Activated CD4-positive, alpha-beta T cell treated with anti-CD3 and anti-CD28 coated beads for 4 hours (primary cell): ENCODE data around the gene GAPVD1.
"Not testable (repeated sequence)": the region's sequence is repeated elsewhere in the genome, so short reads cannot be mapped to it uniquely, and the experiment has no call there.

Experiments
- DNase-seq, 2 donors: peaks; one replicate each; pipeline ENCODE4 v3.0.0-alpha.2; 2020

GAPVD1 gene

DNA sequence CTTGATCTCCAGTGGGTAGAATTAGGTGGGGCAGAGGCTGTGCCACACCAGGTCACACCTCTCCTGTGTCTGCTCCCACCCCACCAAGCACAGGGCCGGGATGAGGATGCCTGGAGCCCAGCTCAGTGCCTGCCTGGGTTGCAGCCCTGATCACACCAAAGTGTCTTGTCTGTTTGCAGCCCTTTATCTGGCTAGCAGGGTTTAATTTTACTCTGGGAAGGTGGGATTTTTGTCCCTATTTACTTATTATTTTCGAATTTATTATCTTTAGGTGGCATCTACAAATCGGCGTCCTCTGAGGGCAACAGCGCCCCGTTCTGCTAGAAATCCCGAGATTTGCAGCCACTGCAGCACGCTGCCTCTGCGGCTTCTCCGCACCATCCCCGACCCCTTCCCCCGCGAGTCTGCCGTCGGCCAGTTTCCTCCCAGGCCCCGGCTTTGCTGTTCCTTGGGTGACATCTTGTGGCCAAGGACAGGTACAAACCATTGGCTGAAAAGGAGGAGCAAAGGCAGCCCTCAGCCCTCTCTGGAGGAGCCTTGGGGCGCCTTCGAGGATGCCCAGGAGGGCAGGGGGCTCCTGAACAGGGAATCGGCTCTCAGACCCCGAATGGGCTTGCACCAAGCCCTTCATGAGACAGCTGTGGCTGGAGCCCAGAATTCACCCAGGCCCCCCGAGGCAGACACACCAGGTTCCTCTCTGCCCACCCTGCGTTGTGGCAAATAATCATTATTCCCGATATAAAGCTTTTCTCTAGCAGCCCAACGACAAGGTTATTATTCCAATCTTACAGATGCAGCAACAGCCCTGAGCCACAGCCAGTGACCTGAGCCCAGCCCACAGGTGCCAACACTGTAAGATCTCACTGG is 113.0 kb downstream of the GAPVD1 start:
- DNase-seq, result peak; percentile 47 to 52

GRCh38 chr9:125375820-125376219 is 114.2 kb downstream of the GAPVD1 start:
- no peak for DNase-seq

- DNase-seq, result no peak
Measured at GRCh38 chr9:125376261-125377226, 114.9 kb downstream of the GAPVD1 start.

- no peak for DNase-seq
Measured at GRCh38 chr9:125377584-125378250, 116.1 kb downstream of the GAPVD1 start.

- no peak for DNase-seq
Measured at GRCh38 chr9:125378778-125379177, 117.2 kb downstream of the GAPVD1 start.

DNA sequence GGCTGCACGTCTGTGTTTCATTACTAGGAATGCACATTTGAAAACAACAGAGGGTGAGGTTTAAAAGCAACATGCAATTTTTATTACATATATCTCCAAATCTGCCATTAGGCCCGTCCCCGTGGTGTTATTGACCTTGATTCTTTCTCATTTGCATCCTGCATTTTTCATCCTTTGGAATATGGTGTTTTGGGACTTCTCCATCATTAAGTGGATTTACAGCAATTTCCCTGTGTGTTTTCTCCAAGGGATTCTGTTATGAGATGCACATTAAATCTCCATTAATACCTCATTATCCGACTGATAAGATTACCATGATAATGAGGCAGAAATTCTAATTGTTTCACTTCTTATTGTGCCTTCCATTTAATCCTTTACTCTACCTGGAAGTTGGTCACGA is 117.6 kb downstream of the GAPVD1 start:
- DNase-seq, result no peak

- DNase-seq, result no peak
Measured at GRCh38 chr9:125380406-125380805, 118.8 kb downstream of the GAPVD1 start.

GRCh38 chr9:125387861-125388524 is 126.4 kb downstream of the GAPVD1 start:
- DNase-seq, result no peak

DNA sequence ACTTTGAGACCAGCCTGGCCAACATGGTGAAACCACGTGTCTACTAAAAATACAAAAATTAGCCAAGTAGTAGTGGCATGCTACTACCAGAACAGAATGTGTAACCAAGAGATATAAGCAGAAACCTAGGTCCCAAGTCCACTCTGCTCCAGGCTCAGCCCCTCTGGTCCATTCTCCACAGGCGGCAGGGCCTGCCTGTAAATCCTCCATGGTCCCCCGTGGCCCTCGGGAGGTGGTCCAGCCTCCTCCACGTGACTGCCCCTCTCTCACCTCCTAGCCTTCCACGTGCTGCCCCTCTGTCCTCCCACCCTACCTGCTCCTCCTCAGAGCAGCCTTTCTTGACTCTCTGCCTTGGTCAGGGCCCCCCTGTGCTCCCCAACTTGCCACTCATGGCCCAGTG is 127.4 kb downstream of the GAPVD1 start:
- no peak for DNase-seq

- DNase-seq, result no peak
Measured at GRCh38 chr9:125391704-125392103, 130.1 kb downstream of the GAPVD1 start.

DNA sequence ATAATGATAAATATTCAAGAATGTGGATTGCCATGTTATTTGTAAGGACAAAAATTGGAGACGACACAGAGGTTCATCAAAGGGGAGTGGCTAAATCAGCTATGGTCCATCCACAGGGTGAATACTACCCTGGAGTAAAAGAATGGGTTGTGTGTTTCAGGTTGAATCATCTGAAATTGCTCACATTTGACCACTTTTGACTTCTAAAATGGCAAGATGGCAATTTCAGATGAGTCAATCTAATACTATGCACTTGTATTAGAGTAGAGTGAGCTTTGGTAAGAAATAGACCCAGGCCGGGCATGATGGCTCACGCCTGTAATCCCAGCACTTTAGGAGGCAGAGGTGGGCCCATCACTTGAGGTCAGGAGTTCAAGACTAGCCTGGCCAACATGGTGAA is 131.8 kb downstream of the GAPVD1 start:
- no peak for DNase-seq

GRCh38 chr9:125396799-125397198 is 135.2 kb downstream of the GAPVD1 start:
- no peak for DNase-seq

GRCh38 chr9:125397736-125398135 is 136.1 kb downstream of the GAPVD1 start:
- DNase-seq, result no peak

- DNase-seq, result no peak
Measured at GRCh38 chr9:125398243-125398642, 136.6 kb downstream of the GAPVD1 start.

DNA sequence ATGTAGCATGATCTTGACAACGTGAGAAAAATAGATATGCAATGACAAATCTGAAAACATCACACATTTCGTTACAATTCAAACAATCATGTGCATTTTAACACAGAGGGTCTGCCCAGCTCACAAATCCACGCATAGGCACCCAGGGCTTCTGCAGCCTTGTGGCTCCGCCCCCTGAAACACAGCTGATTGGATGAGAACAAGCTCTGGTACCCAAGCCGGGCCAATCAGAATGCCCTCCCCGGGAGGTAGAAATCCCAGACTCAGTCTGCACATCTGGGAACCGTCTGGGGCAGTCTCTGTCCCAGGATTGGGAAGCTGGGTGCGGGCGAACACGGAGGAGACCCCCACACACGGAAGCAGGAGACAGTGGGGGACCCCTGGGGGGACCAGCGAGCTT is 137.5 kb downstream of the GAPVD1 start:
- DNase-seq, result no peak

DNA sequence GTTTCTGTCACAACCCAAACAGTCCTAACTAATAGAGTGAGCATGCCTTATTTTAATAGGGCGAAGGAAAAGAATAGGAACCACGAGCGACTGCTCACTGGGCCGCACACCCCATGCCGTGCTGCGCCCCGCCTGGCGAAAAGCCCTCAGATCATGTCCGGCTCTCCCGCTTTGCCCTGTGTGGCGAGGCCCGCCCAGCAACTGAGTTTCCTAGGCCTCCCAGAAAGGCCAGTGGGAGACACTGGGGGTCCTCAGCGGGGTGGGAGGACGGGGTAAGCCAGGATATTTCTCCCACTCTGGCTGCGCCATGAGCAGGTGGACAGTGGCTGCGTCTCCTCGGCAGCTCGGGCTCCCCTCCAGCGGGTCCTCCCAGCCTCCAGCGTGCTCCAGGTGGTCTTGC is 138.0 kb downstream of the GAPVD1 start:
- DNase-seq, result no peak

DNA sequence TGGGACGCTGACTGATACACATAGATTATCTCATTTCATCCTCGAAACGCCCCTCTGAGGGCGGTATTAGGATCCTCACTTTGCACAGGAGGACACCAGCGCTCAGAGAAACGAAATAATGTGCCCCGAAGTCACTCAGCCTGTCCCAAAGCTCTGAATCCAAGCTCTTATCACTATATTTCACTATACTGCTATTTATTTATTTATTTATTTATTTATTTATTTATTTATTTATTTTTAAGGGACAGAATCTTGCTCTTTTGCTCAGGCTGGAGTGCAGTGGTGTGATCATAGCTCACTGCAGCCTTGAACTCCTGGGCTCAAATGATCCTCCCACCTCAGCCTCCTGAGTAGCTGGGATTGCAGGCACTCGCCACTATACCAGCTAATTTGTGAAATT is 138.6 kb downstream of the GAPVD1 start:
- DNase-seq, result not testable (repeated sequence)

DNA sequence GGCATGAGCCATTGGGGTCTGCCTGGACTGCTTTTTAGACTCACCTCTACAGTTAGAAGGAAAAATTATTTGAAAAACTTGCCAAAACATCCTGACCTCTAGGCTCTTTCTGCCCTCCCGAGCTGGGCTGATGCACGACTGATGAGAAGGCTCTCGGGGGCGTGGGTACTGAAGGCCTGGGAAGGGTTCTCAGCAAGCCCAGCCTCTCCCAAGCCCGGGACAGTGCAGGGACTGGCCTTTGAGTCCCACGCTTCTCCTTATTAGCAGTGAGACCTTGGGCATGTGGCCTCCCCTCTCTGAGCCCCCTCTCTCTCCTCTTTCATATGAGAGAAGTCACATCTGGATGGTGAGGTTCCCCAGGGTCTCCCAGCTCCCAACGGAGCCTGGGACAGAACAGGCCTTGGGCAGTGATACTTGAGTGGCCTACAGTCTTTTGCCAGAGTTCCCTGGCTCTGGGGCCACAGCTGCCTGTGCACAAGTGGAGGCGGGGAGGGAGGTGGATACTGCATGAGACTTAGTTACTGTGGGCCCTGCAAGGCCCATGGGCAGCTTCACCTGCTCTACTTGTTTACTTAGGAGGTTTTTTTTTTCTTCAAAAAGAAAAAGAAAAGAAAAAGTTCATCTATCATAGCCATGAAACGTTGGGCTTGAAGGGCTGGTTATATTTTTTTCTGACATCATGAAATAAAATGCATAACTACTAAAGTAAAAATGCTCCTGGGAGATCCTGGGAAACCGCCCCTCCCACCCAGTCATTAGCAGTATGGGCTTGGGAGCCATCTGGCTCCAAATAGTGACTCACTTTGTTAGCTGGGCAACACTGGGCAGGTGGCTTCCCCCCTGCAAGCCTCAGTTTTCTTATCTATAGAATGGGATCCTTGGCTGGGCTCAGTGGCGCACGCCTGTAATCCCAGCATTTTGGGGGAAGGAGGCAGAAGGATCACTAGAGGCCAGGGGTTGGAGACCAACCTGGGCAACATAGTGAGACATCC is 139.4 kb downstream of the GAPVD1 start:
- no peak for DNase-seq

GRCh38 chr9:125404733-125405132 is 143.1 kb downstream of the GAPVD1 start:
- no peak for DNase-seq

GRCh38 chr9:125405938-125406809 is 144.5 kb downstream of the GAPVD1 start:
- no peak for DNase-seq

- no peak for DNase-seq
Measured at GRCh38 chr9:125406810-125407087, 145.1 kb downstream of the GAPVD1 start.
